ENCODE results near the gene HOMEZ.
A peak's percentile ranks its signal among the peaks of the same experiment; 100 is the strongest.

The HOMEZ gene

DNA sequence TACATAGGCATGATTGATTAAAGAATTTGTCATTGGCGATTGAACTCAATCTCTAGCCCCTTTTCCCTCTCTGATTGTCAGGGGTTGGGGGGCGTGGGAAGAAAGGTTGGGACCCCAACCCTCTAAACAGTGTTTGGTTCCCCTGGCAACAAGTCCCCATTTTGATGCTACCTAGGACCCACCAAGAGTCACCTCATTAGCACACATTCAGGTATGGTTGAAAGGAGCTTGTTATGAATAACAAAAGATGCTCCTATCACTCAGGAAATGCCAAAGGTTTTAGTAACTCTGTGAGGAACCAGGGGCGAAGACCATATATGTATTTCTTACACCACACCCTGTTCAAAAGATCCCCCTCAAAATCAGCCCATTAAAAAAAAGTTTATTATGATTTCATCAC, 33.9 kb downstream of the HOMEZ start:
- POLR2A ChIA-PET: no interaction called here
- H3K4me1 ChIP-seq (ENCODE audit: control insufficient read depth, insufficient read depth, low read length): no peaks in the 10 kb centered on the region
- no peak overlapping the region for H3K4me3 ChIP-seq (ENCODE audit: low read depth, low read length)
- no peaks in the 10 kb centered on the region for H3K36me3 ChIP-seq (ENCODE audit: control insufficient read depth in 2 of 2, insufficient read depth in 1 of 2, low read length in 2 of 2)
- TF ChIP-seq ZSCAN23 (tag by site-specific recombination; IDR thresholded peaks at IDR 0.05): no peak
- TF ChIP-seq ZNF626 (tag by site-specific recombination; IDR thresholded peaks at IDR 0.05): no peak
- TF ChIP-seq ZNF558 (tag by site-specific recombination; IDR thresholded peaks at IDR 0.05): no peak
- no peak overlapping the region for H3K27ac ChIP-seq (ENCODE audit: extremely low read depth, low read depth, low read length)
- CTCF ChIA-PET: interaction anchor here (1.0 kb wide), 1 partner anchor 48 kb away, joined by 4 read pairs; no protein-coding TSS in a partner anchor
- H3K9me3 ChIP-seq (ENCODE audit: control insufficient read depth, insufficient read depth, low read depth, low read length): no peaks in the 10 kb centered on the region

- no peaks in the 10 kb centered on the region for H3K36me3 ChIP-seq (ENCODE audit: control insufficient read depth in 2 of 2, insufficient read depth in 1 of 2, low read length in 2 of 2)
- H3K4me3 ChIP-seq (ENCODE audit: low read depth, low read length): no peak overlapping the region
- CTCF ChIA-PET: interaction anchor here (0.6 to 1.1 kb wide), 2 partner anchors 49 to 179 kb away, joined by 4 to 5 read pairs; no protein-coding TSS in a partner anchor
- H3K27ac ChIP-seq (ENCODE audit: extremely low read depth, low read depth, low read length): no peak overlapping the region
- POLR2A ChIA-PET: no interaction called here
- H3K4me1 ChIP-seq (ENCODE audit: control insufficient read depth, insufficient read depth, low read length): no peaks in the 10 kb centered on the region
- no peak for TF ChIP-seq ZNF843 (tag by site-specific recombination; IDR thresholded peaks at IDR 0.05)
- no peak for TF ChIP-seq ZNF354C (tag by site-specific recombination; IDR thresholded peaks at IDR 0.05; ENCODE audit: borderline replicate concordance, low read depth)
- no peak for TF ChIP-seq ZNF114 (tag by site-specific recombination; IDR thresholded peaks at IDR 0.05)
- no peak for TF ChIP-seq ZNF626 (tag by site-specific recombination; IDR thresholded peaks at IDR 0.05)
- TF ChIP-seq ZNF23 (tag by site-specific recombination; IDR thresholded peaks at IDR 0.05; ENCODE audit: borderline replicate concordance): no peak
- TF ChIP-seq, protein P1, sequence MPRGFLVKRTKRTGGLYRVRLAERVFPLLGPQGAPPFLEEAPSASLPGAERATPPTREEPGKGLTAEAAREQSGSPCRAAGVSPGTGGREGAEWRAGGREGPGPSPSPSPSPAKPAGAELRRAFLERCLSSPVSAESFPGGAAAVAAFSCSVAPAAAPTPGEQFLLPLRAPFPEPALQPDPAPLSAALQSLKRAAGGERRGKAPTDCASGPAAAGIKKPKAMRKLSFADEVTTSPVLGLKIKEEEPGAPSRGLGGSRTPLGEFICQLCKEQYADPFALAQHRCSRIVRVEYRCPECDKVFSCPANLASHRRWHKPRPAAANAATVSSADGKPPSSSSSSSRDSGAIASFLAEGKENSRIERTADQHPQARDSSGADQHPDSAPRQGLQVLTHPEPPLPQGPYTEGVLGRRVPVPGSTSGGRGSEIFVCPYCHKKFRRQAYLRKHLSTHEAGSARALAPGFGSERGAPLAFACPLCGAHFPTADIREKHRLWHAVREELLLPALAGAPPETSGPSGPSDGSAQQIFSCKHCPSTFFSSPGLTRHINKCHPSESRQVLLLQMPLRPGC (tag by site-specific recombination; IDR thresholded peaks at IDR 0.05): no peak
- TF ChIP-seq ZFP41 (tag by site-specific recombination; IDR thresholded peaks at IDR 0.05; ENCODE audit: borderline replicate concordance): no peak
- TF ChIP-seq ZBTB48 (tag by site-specific recombination; IDR thresholded peaks at IDR 0.05): no peak
- TF ChIP-seq KLF1 (tag by site-specific recombination; IDR thresholded peaks at IDR 0.05): no peak
- TF ChIP-seq HOXA7 (CRISPR knock-in tag; IDR thresholded peaks at IDR 0.05; ENCODE audit: borderline replicate concordance): no peak
- no peak for TF ChIP-seq PRDM1 (tag by site-specific recombination; IDR thresholded peaks at IDR 0.05)
- TF ChIP-seq ZBTB17 (tag by site-specific recombination; IDR thresholded peaks at IDR 0.05): no peak
- no peak for TF ChIP-seq GFI1B (tag by site-specific recombination; IDR thresholded peaks at IDR 0.05)
- no peak for TF ChIP-seq ZNF529 (tag by site-specific recombination; IDR thresholded peaks at IDR 0.05; ENCODE audit: insufficient replicate concordance)
- TF ChIP-seq ZNF37A (tag by site-specific recombination; IDR thresholded peaks at IDR 0.05): no peak
- TF ChIP-seq ZIC2 (tag by site-specific recombination; IDR thresholded peaks at IDR 0.05): no peak
- no peak for TF ChIP-seq ZBTB21 (tag by site-specific recombination; IDR thresholded peaks at IDR 0.05)
- TF ChIP-seq ZNF560 (tag by site-specific recombination; IDR thresholded peaks at IDR 0.05; ENCODE audit: borderline replicate concordance): no peak
- TF ChIP-seq ZNF558 (tag by site-specific recombination; IDR thresholded peaks at IDR 0.05): no peak
- H3K9me3 ChIP-seq (ENCODE audit: control insufficient read depth, insufficient read depth, low read depth, low read length): no peaks in the 10 kb centered on the region
These were observed 36.1 kb downstream of the HOMEZ start for GRCh38 chr14:23249824-23250223.

DNA sequence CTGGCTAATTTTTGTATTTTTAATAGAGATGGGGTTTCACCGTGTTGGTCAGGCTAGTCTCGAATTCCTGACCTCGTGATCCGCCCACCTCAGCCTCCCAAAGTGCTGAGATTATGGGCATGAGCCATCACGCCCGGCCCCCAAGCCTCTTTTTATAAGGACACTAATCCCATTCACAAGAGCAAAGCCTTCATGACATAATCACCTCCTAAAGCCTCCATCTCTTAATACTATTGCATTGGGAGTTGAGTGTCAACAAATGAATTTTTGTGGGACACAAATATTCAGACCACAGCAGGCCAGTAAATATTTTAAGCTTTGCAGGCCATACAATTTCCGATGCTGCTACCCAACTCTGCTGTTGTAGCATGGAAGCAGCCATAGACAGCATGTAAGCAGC, 37.3 kb downstream of the HOMEZ start:
- Histone ChIP-seq H3K4me1 (ENCODE audit: control insufficient read depth, insufficient read depth, low read length) (no peaks in the 10 kb centered on the region), H3K27ac (ENCODE audit: extremely low read depth, low read depth, low read length) (no peak overlapping the region), H3K4me3 (ENCODE audit: low read depth, low read length) (no peak overlapping the region), H3K36me3 (ENCODE audit: control insufficient read depth in 2 of 2, insufficient read depth in 1 of 2, low read length in 2 of 2) (no peaks in the 10 kb centered on the region), H3K9me3 (ENCODE audit: control insufficient read depth, insufficient read depth, low read depth, low read length) (no peaks in the 10 kb centered on the region)
- ChIA-PET CTCF (interaction anchor here (0.7 to 1.1 kb wide), 3 partner anchors 50 to 72 kb away, joined by 3 to 4 read pairs (median 4); no protein-coding TSS in a partner anchor), POLR2A (no interaction called here)
- TF ChIP-seq FEZF1 (tag by site-specific recombination; IDR thresholded peaks at IDR 0.05): no peak
- TF ChIP-seq ZNF645 (tag by site-specific recombination; IDR thresholded peaks at IDR 0.05): no peak
- peak; percentile 49 for TF ChIP-seq GLIS1 (tag by site-specific recombination; IDR thresholded peaks at IDR 0.05)
